Duodenal mucosa (tissue), 2 donors: Measurements from ENCODE around the gene MFN1.

Experiments
- H3K27ac ChIP-seq: one replicate; pipeline ENCODE4 v1.7.0; 2013; ENCODE audit warnings: low read depth, low read length
- H3K27me3 ChIP-seq, 2 donors: one replicate each; pipeline ENCODE4 v1.7.0; 2013; ENCODE audit warnings: low read length in 2 of 2, control low read depth in 1 of 2; ENCODE audit not compliant: insufficient read depth in 2 of 2, control insufficient read depth in 1 of 2
- H3K36me3 ChIP-seq, 2 donors: one replicate each; pipeline ENCODE4 v1.7.0; 2013; ENCODE audit warnings: low read length in 2 of 2, control low read depth in 1 of 2; ENCODE audit not compliant: insufficient read depth in 2 of 2, control insufficient read depth in 1 of 2
- H3K4me1 ChIP-seq, 2 donors: one replicate each; pipeline ENCODE4 v1.7.0; 2013; ENCODE audit warnings: low read length in 2 of 2, control low read depth in 1 of 2; ENCODE audit not compliant: insufficient read depth in 2 of 2, control insufficient read depth in 1 of 2
- H3K4me3 ChIP-seq, 2 donors: one replicate each; pipeline ENCODE4 v1.7.0; 2013; ENCODE audit warnings: low read length in 2 of 2, low read depth in 1 of 2
- H3K9ac ChIP-seq, 2 donors: one replicate each; pipeline ENCODE4 v1.7.0; 2013; ENCODE audit warnings: low read length in 2 of 2, low read depth in 1 of 2
- H3K9me3 ChIP-seq, 2 donors: one replicate each; pipeline ENCODE4 v1.7.0; 2013; ENCODE audit warnings: low read length in 2 of 2, control low read depth in 1 of 2; ENCODE audit not compliant: control insufficient read depth in 1 of 2

Gene MFN1

DNA sequence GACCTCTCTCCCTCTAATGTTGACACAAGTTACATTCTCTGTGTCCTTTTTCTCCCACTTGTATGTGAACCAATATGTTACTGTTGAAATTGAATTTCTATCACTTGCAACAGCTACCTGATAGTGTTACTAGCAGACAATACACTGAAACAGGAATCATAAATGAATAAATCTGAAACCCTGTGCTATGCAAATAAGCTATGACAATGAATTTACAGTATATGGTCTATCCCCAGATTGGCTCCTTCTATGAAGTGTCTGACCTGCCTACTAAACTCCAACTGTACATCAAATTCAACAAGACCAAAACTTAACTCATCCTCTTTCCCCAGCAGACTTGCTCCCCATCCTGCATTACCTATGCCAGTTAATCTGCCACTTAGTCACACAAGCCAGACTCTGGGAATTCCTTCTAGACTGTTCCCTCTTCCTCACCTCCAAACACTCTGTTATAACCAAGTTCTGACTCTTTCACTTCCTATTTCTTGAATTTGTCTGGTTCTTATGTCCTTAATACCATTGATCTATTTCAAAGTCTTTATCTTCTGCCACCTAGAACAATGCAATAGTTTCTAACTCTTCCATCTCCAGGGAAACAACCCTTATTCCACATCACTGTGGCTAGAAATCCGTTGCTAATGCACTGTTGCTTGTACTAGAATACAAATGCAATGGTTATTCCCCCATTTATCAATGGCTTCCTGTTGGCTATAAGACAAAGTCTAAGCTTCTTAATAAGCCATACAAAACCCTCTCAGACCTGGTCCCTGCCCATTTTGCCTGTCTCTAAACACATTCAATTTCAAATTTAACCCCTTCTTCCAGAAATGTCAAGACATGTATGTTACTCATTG is 38.1 kb upstream of the MFN1 start:
- H3K9me3 ChIP-seq, result no peaks in the 10 kb centered on the region
- no peaks in the 10 kb centered on the region for H3K27me3 ChIP-seq
- no peak overlapping the region for H3K27ac ChIP-seq
- H3K36me3 ChIP-seq, result no peaks in the 10 kb centered on the region
- H3K9ac ChIP-seq, result no peak overlapping the region
- H3K4me3 ChIP-seq, result no peak overlapping the region
- no peaks in the 10 kb centered on the region for H3K4me1 ChIP-seq

DNA sequence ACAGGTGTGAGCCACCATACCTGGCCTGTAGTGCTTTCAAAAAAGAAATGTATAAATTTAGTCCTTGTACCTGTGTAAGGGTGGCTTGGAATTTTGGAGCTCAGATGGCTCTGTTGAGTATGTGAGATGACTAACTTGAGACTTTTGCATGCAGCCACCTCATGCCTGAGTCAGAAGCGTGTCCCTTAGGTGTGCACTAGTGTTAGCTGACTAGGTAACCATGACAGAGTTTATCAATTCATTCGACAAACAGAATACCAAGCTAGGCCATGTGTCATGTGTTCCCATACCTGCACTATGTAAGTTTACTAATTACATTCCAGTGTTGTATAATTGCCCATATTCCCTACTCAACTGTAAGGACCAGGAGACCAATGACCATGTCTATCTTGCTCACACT is 28.6 kb upstream of the MFN1 start:
- Histone ChIP-seq H3K27me3 (peaks cover 0 to 3% of the 10 kb centered on the region in 2 donors), H3K4me1 (peaks cover 11 to 12% of the 10 kb centered on the region in 2 donors), H3K4me3 (no peak overlapping the region), H3K27ac (no peak overlapping the region), H3K9me3 (no peaks in the 10 kb centered on the region), H3K36me3 (no peaks in the 10 kb centered on the region), H3K9ac (no peak overlapping the region)

DNA sequence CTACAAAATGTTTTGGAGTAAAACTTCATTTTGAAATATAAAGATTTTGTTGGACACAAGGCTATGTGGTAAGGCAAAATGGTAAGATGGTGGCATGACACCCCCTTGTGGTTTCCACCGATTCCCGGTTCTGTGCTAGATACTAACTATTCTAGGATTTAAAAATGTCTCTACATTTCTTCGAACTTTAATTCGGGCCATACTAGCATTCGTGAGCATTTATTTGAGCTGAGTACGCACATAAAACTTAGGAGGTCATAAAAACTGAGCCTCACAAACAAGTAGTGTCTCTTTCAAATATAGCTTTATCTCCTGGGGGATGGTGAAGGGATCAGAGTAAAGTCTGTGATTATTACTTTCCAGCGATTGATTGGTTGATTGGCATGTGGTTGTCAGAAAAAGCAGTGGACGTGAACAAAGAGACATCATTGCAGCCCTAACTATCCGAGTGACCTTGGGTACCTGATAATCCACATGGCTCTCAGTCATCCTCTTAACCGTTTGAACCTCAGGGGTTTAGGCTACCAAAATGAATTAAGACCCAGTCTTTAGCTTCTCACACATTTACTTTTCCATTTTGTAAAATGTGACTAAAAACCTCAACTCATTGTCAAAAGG is 25.7 kb upstream of the MFN1 start:
- H3K36me3 ChIP-seq, result no peaks in the 10 kb centered on the region
- no peaks in the 10 kb centered on the region for H3K9me3 ChIP-seq
- H3K9ac ChIP-seq, result peak overlapping the region in 1 of 2 donors; percentile 82
- H3K4me1 ChIP-seq, result peaks cover 20 to 25% of the 10 kb centered on the region in 2 donors
- peak overlapping the region; percentile 77 to 91 for H3K4me3 ChIP-seq
- peaks cover 0 to 3% of the 10 kb centered on the region in 2 donors for H3K27me3 ChIP-seq
- H3K27ac ChIP-seq, result no peak overlapping the region

DNA sequence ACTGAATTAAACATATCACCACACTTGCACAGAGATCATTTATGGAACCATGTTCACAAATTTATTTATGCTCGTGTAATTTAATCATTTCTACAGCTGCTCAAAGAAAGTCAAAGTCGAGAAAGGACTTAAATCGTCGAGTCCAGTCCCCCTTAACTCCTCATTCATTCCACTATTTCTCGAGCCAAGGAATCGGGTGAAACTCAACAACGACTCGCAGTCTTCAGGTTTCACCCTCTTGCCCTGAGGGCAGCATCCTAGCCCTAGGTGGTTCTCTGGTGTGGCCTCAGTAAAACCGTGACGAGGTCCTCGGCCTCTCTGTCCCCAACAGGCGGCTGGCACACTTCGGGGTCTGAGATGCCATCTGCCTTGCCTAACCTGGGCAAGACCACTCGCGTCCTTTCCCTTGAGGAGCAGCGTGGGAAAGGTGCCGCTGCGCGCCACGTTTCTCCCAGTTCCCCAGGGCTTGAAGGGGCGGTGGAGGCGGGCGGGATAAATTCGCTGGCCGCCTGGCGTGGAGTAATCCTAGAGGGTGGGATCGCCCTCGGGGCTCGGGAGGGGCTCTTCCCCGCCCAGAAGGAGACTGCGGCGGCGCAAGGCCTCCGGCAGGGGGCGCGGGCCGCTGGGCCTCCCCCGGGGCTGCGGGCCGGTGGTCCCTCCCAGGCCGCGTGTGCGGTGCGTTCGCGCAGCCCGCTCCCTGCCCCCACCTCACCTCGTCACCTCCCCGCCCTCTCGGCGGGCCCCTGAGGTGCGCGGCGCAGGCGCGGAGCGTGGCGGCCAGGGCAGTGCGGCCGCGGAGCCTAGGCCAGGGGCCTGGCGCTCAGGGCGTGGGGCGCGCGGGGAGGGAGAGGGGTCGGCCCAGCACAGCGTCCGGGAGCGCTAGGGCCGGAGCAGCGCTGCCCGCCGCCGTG is 25.0 kb upstream of the MFN1 start, which contains the start of gene ZNF639:
Gene ZNF639 (plus strand): TSS at position 746 of the 911 bp plus-strand sequence. CDS start 5,263 bp downstream, outside the sequence.
- H3K27ac ChIP-seq, result peak within 1 kb of the TSS; percentile 91

DNA sequence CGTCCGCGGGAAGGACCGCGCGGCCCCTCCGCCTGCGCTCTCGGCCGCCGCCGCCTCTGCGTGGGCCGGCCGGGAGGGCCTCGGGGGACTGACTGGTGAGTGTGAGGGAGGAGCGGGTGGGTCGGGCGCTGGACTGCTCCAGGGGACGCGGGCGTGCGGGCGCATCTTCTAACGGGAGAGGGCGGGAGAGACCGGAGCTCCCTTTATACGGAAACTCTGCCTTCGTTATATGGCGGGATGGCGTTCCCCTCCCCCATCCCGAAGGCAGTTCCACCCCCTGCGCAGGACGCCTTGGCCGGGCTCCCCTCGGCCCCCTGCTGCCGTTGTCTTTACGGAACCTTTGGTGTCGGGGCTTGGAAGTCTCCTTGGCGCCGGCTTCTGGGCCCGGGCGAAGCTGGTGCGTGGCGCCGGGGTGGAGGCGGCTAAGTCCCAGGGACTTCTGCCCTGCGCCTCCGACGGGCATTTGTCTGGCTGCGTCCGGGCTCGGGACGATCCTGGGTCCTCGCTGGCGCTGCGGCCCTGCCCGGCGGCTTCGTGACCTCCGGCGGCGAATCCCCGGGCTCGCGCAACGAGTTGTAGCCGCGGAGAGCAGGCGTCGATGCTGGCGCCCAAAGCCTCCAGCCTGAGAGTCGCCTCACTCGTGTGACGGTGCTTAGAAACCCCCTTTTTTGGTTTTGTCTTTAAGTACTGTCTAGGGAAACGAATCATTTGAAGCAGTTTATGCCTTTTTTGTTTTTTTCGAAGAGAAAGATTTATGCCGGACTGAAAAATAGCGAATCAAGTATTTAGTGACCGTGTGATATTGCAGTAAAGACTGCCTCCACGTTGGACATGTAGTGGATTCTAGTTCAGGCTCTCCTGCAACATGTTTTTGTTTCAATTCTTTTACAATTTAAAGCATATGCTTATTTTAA is 24.1 kb upstream of the MFN1 start:
- H3K4me3 ChIP-seq, result peak overlapping the region; percentile 77 to 91
- H3K9me3 ChIP-seq, result no peaks in the 10 kb centered on the region
- H3K27ac ChIP-seq, result peak overlapping the region; percentile 91

More for the DNA sequence above, 25.0 kb upstream of the MFN1 start, which contains the start of gene ZNF639:
- Histone ChIP-seq H3K27me3 (peaks cover 0 to 3% of the 10 kb centered on the region in 2 donors), H3K9me3 (no peaks in the 10 kb centered on the region), H3K4me3 (peak within 1 kb of the TSS; percentile 77 to 91), H3K36me3 (no peaks in the 10 kb centered on the region), H3K9ac (peak within 1 kb of the TSS; percentile 74 to 82), H3K4me1 (peaks cover 20 to 25% of the 10 kb centered on the region in 2 donors)

DNA sequence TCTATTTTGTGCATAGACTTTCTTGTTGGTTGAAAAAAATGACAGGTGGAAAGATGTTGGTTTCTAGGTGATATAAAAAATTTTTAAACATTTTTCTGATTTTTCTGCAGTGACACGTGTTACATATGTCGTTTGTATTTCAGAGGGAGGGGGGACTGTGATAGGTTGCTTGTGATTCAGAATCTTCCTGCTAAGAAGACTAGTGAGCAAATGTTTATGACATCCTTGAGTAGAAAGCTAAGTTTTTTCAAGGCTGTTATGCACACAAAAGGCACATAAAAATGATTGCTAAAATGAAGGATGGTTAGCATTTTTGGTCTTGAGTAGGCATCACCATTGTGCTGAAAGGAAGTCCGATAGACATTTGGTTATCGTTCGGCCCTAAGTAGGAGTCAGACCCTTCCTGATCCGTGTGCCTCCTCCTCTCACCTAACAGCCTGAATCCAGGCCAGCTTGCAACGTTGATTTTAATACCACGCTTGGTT is 23.2 kb upstream of the MFN1 start:
- H3K36me3 ChIP-seq, result peaks cover 4 to 9% of the 10 kb centered on the region in 2 donors
- peak overlapping the region; percentile 74 to 82 for H3K9ac ChIP-seq
- peaks cover 20 to 25% of the 10 kb centered on the region in 2 donors for H3K4me1 ChIP-seq
- H3K4me3 ChIP-seq, result peak overlapping the region; percentile 77 to 91
- no peaks in the 10 kb centered on the region for H3K27me3 ChIP-seq
- H3K9me3 ChIP-seq, result no peaks in the 10 kb centered on the region
- H3K27ac ChIP-seq, result no peak overlapping the region

More for the DNA sequence above, 24.1 kb upstream of the MFN1 start:
- peak overlapping the region; percentile 74 to 82 for H3K9ac ChIP-seq
- peaks cover 20 to 25% of the 10 kb centered on the region in 2 donors for H3K4me1 ChIP-seq
- no peaks in the 10 kb centered on the region for H3K27me3 ChIP-seq
- peaks cover 0 to under 1% of the 10 kb centered on the region in 2 donors for H3K36me3 ChIP-seq

DNA sequence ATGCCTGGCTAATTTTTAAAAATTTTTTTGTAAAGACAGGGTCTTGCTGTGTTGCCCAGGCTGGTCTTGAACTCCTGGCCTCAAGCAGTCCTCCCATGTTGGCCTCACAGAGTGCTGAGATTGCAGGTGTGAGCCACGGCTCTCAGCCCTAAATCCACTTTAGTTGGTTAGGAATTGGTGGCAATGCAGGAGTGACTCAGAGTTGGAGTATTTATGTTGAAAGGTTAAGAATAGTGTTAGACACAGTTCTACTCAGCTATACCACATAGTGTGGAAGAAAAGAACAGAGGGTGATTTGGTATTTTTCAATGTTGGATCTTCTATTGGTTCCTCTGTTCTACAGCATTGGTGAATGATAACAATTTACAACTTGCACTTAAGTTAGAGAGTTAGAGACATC is 17.1 kb upstream of the MFN1 start:
- Histone ChIP-seq H3K4me1 (no peaks in the 10 kb centered on the region), H3K27me3 (no peaks in the 10 kb centered on the region), H3K27ac (no peak overlapping the region), H3K9me3 (no peaks in the 10 kb centered on the region), H3K9ac (no peak overlapping the region), H3K36me3 (peaks cover 25 to 49% of the 10 kb centered on the region in 2 donors), H3K4me3 (no peak overlapping the region)

DNA sequence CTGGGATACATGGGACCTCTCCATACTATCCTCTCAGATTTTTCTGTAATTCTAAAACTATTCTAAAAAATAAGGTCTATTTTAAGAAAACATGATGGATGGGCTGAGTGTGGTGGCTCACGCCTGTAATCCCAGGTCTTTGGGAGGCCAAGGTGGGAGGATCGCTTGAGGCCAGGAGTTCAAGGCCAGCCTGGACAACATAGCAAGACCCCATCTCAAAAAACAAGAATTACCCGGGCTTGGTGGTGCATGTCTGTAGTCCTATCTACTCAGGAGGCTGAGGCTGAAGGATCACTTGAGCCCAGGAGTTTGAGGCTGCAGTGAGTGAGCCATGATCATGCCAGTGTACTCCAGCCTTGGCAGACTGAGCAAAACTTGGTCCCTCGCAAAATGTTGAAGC is 15.3 kb upstream of the MFN1 start:
- Histone ChIP-seq H3K4me1 (no peaks in the 10 kb centered on the region), H3K4me3 (no peak overlapping the region), H3K27ac (no peak overlapping the region), H3K9ac (no peak overlapping the region), H3K9me3 (no peaks in the 10 kb centered on the region), H3K36me3 (peaks cover 25 to 54% of the 10 kb centered on the region in 2 donors), H3K27me3 (no peaks in the 10 kb centered on the region)

DNA sequence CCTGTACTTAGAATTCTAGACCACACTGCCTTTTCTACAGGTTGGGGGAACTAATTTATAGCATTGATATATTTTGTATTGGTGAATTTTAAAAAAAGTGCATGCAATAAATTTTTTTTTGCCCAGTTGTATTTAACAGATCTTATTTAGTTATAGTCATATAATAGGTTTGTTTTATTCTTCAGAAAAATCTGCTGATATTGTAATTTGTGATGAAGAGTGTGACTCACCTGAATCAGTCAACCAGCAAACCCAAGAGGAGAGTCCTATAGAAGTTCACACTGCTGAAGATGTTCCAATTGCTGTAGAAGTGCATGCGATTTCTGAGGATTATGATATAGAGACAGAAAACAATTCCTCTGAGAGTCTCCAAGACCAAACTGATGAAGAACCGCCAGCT is 14.4 kb upstream of the MFN1 start:
- H3K9ac ChIP-seq, result no peak overlapping the region
- no peaks in the 10 kb centered on the region for H3K9me3 ChIP-seq
- H3K27me3 ChIP-seq, result no peaks in the 10 kb centered on the region
- peaks cover 25 to 57% of the 10 kb centered on the region in 2 donors for H3K36me3 ChIP-seq
- H3K4me3 ChIP-seq, result no peak overlapping the region
- H3K4me1 ChIP-seq, result no peaks in the 10 kb centered on the region
- no peak overlapping the region for H3K27ac ChIP-seq
